Measurements from ENCODE around the gene CYTH3.

DNA sequence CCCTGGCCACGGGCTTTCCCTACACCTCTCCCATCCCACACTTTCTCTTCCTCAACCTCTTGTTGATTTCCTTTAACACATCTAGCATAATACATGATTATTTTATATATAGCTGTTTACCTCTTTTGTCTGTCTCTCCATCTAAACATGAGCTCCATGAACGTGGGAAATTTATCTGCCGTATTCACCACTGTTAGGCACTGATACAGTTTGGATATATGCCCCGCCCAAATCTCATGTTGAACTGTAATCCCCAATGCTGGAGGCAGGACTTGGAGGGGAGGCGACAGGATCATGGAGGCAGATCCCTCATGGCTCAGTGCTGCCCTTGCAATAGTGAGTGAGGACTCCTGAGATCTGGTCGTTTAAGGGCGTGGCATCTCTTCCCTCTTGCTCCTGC, 5.7 kb downstream of the CYTH3 start:
- TF ChIP-seq, protein P1, sequence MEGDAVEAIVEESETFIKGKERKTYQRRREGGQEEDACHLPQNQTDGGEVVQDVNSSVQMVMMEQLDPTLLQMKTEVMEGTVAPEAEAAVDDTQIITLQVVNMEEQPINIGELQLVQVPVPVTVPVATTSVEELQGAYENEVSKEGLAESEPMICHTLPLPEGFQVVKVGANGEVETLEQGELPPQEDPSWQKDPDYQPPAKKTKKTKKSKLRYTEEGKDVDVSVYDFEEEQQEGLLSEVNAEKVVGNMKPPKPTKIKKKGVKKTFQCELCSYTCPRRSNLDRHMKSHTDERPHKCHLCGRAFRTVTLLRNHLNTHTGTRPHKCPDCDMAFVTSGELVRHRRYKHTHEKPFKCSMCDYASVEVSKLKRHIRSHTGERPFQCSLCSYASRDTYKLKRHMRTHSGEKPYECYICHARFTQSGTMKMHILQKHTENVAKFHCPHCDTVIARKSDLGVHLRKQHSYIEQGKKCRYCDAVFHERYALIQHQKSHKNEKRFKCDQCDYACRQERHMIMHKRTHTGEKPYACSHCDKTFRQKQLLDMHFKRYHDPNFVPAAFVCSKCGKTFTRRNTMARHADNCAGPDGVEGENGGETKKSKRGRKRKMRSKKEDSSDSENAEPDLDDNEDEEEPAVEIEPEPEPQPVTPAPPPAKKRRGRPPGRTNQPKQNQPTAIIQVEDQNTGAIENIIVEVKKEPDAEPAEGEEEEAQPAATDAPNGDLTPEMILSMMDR (conservative IDR thresholded peaks at IDR 0.05 in 1 of 2, IDR thresholded peaks at IDR 0.05 in 1 of 2; ENCODE audit: low read depth in 1 of 2, low read length in 2 of 2): no peak
- TF ChIP-seq EZH2 (IDR thresholded peaks at IDR 0.05; ENCODE audit: low read length, missing control alignments): no peak

Data from fibroblast of lung (primary cell).